Measurements from ENCODE around the gene TLN1.
A peak's percentile ranks its signal among the peaks of the same experiment; 100 is the strongest.

TLN1 gene

GRCh38 chr9:35717132-35717870 is 14.7 kb downstream of the TLN1 start:
- H3K4me3 ChIP-seq (ENCODE audit: low read depth, low read length): no peak overlapping the region
- DNase-seq (ENCODE audit: low read depth): no peak
- TF ChIP-seq, protein P1, sequence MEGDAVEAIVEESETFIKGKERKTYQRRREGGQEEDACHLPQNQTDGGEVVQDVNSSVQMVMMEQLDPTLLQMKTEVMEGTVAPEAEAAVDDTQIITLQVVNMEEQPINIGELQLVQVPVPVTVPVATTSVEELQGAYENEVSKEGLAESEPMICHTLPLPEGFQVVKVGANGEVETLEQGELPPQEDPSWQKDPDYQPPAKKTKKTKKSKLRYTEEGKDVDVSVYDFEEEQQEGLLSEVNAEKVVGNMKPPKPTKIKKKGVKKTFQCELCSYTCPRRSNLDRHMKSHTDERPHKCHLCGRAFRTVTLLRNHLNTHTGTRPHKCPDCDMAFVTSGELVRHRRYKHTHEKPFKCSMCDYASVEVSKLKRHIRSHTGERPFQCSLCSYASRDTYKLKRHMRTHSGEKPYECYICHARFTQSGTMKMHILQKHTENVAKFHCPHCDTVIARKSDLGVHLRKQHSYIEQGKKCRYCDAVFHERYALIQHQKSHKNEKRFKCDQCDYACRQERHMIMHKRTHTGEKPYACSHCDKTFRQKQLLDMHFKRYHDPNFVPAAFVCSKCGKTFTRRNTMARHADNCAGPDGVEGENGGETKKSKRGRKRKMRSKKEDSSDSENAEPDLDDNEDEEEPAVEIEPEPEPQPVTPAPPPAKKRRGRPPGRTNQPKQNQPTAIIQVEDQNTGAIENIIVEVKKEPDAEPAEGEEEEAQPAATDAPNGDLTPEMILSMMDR (conservative IDR thresholded peaks at IDR 0.05; ENCODE audit: low read depth, low read length): no peak

DNA sequence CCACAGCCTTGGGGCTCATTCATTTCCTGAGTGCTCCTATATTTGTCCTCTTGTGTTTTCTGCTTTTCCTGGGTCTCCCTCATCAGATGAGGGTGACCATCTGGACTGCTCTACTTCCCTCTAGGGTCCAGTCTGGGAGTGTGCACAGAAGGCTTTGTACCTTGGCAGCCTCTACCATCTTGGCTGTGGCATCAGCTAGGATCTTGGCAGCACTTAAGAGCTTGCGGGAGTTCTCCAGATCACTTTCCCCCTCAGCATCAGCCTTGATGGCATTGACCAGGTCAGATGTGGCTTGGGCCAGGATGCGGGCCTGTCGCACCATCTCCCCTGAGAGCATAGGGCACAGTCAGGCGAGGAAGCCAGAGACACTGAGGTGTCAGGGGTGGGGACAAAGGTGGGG is 15.8 kb downstream of the TLN1 start:
- no peak for DNase-seq (ENCODE audit: low read depth)
- TF ChIP-seq, protein P1 (conservative IDR thresholded peaks at IDR 0.05; ENCODE audit: low read depth, low read length): peak; percentile 20
- H3K4me3 ChIP-seq (ENCODE audit: low read depth, low read length): no peak overlapping the region

- DNase-seq (ENCODE audit: low read depth): no peak
- TF ChIP-seq, protein P1 (conservative IDR thresholded peaks at IDR 0.05; ENCODE audit: low read depth, low read length): no peak
- H3K4me3 ChIP-seq (ENCODE audit: low read depth, low read length): no peak overlapping the region
Observed at GRCh38 chr9:35714579-35715252, 17.3 kb downstream of the TLN1 start.

GRCh38 chr9:35714123-35714522 is 17.9 kb downstream of the TLN1 start:
- TF ChIP-seq, protein P1 (conservative IDR thresholded peaks at IDR 0.05; ENCODE audit: low read depth, low read length): no peak
- no peak for DNase-seq (ENCODE audit: low read depth)
- no peak overlapping the region for H3K4me3 ChIP-seq (ENCODE audit: low read depth, low read length)

- TF ChIP-seq, protein P1 (conservative IDR thresholded peaks at IDR 0.05; ENCODE audit: low read depth, low read length): no peak
- H3K4me3 ChIP-seq (ENCODE audit: low read depth, low read length): no peak overlapping the region
- DNase-seq (ENCODE audit: low read depth): no peak
Observed at GRCh38 chr9:35713578-35713977, 18.4 kb downstream of the TLN1 start.

GRCh38 chr9:35712762-35713400 is 19.1 kb downstream of the TLN1 start:
- DNase-seq (ENCODE audit: low read depth): no peak
- no peak overlapping the region for H3K4me3 ChIP-seq (ENCODE audit: low read depth, low read length)
- TF ChIP-seq, protein P1 (conservative IDR thresholded peaks at IDR 0.05; ENCODE audit: low read depth, low read length): no peak
